ENCODE data around the gene HDAC4. TPM values are rescaled to one million over a fixed set of nuclear protein-coding genes. Genes with fewer than 3 reads are reported as not detected.
A peak's percentile ranks its signal among the peaks of the same experiment; 100 is the strongest.

HDAC4 gene
- total RNA-seq, 1 donor from 2014 or later = 20.4 TPM

DNA sequence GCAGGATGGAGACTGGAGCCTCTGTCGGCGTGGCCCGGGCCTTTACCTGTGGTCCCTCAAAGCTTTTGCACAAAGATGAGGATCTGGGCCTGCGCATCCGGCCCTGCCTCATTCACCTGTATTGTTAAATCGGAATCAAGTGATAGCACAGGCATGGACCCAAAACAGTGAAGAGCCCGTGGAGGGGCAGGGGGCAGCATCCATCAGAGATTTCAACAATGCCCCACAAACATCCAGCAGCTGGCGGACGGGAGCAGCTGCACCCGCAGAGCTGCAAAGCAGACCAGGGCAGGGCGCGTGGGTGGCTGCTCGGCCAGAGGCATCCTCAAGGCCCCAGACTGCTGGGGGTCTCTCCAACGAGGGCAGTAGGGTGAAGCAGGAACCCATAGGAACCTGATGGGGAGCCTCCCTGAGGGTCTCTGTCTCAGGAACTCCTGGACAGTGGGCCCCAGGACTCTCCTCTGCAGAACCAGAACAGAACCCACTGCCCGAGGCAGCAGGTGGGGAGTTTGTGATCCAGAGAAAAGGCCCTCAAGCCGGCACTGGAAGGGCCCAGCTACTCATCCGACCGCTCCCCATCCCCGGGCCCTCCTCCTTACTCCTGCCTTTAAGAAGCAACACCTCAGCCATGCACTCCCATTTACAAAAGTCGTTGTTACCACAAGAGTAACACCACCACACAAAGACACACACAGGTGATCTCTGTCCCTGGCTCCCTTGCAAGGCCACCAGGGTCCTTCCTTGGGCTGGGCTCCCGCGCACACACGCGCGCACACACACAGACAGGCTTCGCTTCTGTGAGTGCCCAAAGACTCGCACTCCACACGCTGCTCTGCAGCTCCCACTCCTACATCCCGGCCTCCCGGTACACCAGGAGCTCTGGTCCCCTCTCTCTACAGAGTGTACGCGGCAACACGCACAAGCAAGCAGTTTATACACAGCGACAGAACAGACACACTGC lies 28.8 kb downstream of the HDAC4 start:
- FAIRE-seq (no peak), DNase-seq (ENCODE audit: low spot score in 2 of 2) (no peak)

DNA sequence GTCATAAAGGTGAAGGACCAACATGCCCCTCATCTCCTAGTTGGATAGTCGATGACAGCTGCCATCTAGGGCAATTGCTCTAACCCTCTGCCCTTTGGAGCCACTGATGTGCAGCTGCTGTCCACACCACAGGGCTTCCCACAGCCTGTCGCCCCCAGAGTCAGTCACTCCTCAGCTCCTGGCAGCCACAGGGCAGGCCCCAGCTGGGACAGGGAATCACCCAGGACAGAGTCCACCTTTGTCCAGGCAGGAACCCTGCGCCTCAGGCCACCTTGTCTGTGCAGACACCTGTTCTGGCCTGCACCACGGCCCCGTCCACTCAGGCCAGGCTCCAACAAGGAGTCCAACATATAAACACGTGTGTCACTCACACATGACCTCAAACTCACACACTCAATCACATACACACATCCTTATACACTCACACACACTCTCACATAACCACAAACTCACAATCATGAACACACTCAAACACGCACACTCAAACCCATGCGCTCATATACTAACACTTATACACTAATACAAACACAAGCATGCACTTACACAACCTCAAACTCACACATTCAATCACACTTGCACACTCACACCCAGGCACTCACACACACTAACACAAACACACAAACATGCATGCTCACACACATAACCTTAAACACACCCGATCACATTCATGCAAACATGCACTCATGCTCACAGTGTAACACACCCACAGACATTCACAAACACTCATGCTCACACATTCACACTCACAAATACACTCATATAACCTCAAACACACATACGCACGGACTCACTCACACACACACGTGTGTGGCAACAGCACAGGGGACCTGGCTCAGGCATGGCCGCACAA lies 29.7 kb downstream of the HDAC4 start:
- DNase-seq (ENCODE audit: low spot score in 2 of 2) = no peak
- no peak for FAIRE-seq

DNA sequence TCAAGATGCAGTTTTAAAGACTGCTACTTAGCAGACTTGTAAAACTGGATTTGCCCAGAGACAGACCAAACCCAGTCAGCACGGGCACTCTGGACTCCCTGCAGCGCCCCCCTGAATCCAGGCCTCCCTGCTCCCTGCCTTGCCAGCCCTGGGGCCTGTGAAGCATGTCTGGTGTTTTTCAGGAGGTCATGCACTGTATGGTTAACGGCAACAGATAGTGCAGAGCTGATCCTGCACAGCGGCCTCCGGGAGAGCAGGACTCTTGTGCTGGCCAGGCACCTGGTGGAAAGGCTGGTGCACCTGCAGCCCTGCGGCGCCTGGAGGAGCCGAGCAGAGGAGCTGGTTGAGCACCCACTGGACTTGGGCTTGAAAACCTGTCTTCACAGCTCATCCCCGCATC lies 30.4 kb downstream of the HDAC4 start:
- DNase-seq (ENCODE audit: low spot score in 2 of 2) (no peak), FAIRE-seq (no peak)

DNA sequence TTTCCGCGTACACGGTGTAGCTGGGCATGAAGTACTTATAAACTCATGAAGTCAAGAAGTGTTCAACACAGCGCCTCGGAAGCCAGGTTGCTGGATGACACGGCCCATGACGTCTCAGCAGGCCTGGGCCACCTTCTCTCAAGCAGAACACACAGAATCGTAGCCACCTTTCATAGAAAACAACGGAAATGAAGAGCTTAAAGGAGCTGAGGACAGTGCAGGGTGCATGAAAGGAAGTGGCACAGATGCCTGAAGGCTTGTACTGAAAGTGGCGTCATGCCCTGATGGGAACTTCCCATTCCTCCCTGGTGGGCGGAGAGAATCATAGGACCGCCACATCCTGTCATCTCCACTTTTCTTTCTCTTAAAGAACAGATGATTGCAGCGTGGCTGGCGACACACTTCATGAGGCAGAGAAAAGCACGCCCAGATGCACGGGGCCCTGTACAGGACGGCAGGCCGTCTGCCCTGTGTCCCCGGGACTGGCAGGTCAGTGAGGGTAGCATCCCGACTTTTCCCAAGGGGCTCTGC lies 31.1 kb downstream of the HDAC4 start:
- FAIRE-seq = no peak

DNA sequence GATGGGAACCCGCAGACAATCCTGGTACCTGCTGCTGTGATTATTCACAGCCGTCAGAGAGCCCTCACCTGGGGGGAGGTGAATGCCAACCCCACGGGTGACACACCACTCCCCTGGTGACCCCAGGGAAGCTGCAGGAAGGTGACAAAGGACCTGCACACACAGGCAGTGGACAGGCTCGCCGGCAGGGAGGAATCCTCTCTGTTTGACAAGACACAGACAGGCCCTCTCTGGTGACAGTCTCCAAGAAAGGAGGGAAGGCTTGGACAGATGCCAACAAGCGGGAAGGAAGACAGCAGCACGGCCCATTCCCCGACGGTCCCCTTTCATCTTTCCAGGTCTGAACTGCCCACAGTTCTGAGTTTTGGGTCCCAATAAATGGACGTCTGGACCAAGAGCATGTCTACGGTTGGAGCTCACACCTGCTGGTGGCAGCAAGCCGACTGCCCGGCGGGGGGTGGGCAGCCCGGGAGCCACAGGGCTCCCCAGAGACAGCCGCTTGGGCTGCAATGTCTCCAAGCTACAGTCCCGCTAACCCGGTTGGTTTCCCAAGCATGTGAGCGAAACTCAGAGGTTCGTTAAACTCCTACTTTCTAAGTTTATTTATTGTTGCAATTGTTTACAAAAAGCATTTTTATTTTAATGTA lies 31.8 kb downstream of the HDAC4 start:
- no peak for DNase-seq (ENCODE audit: low spot score in 2 of 2)
- FAIRE-seq = no peak

More for the DNA sequence above, 31.1 kb downstream of the HDAC4 start:
- DNase-seq (ENCODE audit: low spot score in 2 of 2) = peak in 1 of 2 donors; percentile 64

DNA sequence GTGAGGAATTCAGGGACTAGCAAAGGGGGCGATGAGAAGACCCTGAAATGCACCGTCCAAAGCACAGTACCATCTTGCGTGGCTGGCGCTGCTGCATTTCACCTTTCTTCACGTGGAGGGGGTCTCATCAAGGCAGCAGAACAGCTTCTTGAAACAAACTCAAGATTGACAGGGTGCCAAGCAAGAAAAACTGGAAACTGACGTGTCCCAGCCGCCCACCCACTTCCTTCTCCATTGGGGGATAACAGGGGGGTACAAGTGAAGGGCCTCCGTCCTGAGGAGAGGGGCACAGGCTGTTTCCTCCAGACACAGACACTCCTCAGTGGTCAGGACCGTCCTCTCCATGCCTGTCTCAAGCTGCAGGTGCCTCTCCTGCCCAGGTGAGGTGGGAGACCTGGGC lies 32.5 kb downstream of the HDAC4 start:
- no peak for DNase-seq (ENCODE audit: low spot score in 2 of 2)
- no peak for FAIRE-seq

DNA sequence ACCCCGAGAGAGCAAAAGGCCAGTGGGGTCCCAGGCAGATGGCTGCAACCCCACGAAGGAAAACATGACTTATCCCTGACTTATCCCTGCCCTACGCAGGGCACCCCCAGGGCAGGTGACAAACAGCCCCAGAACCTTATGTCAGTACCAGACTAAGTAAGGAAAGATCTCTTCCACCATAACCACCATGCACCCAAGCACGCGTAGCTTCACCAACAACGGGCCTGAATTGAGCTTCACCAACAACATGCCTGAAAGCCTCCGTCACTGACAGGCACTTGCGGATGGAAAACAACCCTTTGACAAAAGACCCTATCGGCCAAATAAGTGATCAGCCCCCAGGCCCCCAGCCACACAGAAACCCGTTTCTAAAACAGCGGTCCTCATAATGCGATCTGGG lies 34.1 kb downstream of the HDAC4 start:
- no peak for FAIRE-seq
- DNase-seq (ENCODE audit: low spot score in 2 of 2) = no peak

DNA sequence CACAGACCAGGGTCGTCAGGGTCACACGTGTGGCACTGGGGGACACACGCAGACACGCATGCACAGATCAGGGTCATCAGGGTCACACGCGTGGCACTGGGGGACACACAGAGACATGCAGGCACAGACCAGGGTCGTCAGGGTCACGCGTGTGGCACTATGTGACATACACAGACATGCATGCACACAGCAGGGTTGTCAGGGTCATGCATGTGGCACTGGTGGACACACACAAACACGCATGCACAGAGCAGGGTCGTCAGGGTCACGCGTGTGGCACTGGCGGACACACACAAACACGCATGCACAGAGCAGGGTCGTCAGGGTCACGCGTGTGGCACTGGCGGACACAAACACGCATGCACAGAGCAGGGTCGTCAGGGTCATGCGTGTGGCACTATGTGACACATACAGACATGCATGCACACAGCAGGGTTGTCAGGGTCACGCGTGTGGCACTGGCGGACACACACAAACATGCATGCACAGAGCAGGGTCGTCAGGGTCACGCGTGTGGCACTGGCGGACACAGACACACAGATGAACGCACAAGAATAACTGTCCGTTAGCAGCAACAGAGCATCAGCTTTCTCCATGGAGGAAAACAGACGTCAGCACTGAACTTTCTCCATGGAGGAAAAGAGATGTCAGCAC lies 34.9 kb downstream of the HDAC4 start:
- FAIRE-seq (no peak), DNase-seq (ENCODE audit: low spot score in 2 of 2) (no peak)

DNA sequence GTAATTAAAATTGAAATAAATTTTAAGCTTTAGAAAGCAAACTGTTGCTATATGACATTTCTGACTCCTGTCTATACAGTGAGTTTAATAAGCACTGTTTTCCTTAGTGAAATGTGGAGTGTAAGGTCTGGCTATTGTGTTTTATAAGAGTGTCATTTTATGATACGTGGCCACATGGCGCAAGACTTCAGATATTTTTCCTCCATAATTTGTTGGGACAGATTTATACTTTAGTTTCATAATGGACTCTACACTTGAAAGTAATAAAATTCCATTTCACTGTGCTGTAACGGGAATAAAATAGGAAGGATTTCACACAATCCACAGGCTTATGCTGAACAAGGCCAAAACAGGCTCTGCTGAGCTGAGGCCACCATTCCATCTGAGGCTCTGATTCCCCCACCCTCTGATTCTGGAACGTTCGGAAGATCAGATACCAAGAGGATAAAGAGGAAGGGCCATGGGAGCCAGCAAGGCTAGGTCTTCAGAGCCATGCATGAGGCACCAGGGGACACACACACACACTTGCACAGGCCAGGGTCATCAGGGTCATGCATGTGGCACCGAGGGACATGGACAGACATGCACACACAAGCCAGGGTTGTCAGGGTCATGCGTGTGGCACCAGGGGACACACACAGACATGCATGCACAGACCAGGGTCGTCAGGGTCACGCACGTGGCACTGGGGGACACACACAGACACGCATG lies 35.6 kb downstream of the HDAC4 start:
- DNase-seq (ENCODE audit: low spot score in 2 of 2) (no peak), FAIRE-seq (no peak)

DNA sequence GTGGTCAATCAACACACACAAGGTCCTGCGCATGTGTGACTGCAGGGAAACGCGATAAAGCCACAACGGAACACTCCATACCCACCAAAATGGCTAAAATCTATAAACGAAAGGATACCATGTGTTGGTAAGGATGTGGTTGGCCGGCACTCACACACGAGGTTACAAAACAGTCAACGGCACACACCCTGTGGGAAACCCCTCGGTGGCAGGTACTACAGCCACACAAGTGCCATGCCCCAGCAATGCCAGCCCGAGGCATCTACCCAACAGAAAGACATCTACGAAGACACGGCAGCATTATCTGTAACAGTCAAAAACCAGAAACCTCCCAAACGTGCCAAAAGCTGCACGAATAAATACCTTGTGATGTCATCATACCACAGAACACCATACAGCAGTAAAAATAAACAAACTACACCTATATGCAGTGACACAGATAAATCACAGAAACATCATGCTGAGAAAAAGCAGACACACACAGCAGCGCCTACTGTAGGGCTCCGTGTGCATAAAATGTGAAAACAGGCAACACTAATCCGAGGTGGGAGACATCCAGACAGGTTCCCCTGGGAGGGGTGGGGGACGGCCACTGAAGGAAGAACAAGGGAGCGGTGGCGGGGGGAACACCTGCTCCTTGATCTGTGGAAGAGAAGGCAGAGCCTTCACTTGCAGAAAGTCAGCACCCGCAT lies 36.7 kb downstream of the HDAC4 start:
- no peak for DNase-seq (ENCODE audit: low spot score in 2 of 2)
- FAIRE-seq = no peak

DNA sequence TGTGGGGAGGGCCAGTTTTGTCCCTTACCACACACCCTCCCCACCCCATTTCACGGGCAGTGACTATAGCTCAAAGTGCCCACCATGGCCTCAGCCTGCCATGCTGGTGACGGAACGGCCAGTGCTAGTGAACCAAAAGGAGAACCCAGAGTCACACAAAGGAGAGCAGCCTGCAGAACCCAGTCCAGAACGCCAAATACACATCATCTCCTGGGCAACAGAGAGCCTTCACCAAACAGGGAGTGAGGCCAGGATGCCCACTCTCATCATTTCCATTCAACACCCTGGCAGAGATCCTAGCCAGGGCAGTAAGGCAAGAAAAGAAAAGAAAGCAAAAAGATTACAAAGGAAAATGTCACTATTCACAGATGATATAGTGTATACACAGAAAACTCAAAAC lies 38.3 kb downstream of the HDAC4 start:
- FAIRE-seq (no peak), DNase-seq (ENCODE audit: low spot score in 2 of 2) (no peak)

DNA sequence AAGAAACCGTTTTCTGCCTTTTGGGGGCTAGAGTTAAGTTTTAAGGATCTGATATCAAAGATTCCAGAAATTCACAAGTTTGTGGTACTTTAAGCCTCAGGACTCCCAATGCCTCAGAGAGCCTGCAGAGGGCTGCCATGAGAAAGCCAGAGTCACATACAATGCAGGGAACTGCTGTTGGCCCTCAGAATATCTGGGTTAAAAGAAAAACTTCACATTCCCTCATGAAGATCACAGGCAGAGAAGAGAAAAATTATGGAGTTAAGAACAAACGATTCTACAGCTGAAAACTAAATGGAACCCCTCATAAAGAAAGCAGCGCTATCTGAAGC lies 39.5 kb downstream of the HDAC4 start:
- FAIRE-seq (no peak), DNase-seq (ENCODE audit: low spot score in 2 of 2) (no peak)

DNA sequence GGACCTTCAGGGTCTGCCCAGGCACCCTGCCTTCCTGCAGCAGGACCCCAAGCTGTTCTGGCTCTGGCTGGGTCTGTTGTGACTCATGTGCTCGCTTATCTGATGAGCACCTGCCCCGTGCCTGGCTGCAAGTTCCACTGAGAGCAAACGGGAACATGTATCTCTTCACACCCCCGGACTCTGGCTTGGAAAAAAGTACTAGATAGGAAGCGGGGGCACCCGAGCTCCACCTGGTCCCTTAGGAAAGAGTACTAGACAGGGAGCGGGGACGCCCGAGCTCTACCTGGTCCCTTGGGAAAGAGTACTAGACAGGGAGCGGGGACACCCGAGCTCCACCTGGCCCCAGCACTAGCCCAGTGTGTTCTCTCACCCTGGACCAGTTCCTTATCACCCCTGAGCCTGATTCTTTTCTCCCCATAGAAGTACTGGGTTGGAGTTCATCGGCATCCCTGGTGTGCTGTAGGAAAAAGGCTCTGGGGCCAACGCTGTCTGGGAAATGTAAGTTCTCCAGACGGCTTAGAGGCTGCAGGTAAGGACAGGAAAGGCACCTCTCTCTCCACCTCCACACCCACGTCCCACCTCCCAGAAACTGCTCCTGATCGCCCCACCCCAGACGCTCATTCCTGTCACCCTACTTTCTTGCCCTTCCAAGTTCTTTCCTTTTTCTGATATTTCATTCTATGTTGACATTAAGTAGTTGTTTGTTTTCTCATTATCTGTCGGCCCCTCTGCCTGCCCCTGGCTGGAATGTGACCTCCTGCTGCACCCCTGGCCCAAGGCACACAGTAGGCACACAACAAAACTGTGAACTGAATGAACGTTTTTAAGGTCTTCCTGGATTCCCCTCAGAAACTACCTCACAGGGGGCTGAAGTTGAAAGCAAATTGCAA lies 40.2 kb downstream of the HDAC4 start:
- no peak for FAIRE-seq
- DNase-seq (ENCODE audit: low spot score in 2 of 2) = no peak

DNA sequence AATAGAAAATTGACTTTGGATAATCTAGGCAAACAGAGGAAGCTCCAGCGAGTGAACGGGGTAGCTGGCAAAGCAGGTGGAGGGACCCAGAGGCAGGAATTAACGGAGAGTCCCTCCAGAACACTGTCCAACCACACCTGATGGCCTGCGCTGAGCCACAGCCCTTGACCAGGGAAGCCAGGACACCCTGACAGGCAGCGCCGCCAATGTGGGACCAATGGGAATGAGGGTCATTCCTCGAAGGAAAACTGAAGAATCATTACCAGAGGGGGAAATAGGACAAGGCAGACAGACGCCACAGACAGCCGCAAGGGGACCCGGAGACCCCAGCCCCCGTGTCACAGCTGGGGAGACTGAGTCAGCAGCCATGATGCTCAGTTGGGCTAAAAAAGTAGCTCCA lies 40.8 kb downstream of the HDAC4 start:
- FAIRE-seq = no peak
- DNase-seq (ENCODE audit: low spot score in 2 of 2) = no peak

DNA sequence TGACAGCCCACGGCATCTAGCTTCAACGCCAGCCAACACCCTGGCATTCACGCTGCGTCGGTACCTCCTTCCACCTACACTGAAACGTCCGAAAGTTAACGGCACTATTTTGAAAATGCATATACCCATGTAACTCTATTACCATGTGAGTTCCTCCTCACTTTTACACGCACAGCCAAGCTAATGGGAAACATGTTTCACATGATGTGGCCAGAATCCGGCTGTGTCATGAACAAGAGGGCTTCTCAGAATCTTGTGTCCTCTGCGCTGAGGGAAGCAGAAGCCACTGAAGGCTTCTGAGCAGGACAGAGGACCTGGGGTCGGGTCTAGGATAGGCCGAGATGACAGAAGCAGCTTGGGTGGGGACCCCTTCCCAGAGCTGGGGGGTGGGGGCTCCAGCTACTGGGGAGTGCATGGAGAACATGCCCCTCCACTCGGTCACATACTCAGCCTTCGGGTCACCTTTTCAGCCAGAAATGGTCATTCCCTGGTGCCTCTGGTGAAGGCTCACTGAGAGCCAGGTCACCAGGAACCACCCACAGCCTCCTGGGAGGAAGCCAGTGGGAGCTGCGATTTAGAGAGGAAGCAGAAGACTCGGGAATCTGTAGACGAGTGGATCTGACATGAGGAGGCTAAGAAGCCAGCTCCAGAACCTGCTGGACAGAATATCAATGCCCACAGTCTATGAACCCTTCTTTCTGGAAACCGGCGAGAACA lies 41.5 kb downstream of the HDAC4 start:
- DNase-seq (ENCODE audit: low spot score in 2 of 2) (no peak), FAIRE-seq (no peak)

DNA sequence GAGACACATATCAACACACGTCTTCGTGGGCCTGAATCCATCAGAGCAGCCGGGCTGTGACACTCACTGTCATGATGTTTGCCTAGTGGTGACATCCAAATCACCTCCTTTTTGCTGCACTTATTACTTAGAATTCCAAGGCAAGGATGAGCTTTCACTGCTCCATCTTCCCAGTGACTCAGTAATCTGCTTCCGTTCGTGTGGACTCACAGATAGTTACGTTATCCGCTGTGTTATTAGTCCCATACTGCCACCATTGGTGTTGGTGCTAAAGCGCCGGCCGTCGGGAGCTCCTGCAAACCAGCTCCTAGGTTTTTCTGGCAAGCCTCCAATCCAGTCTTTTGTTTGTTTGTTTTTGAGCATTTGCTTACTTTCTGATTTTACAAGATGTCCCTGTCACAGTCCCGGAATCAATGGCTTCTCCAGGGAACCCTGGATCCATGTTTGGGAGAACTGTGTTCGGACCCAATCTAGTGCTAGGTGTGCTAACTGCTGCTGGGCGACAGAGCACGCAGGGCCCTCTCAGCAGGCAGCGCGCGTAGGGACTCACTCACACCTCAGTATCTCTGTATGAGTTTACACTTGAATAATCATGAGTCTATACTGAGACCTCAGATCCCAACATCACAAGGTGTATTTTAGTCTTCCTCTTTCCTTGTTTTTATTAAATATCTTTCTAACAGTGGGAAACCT lies 42.6 kb downstream of the HDAC4 start:
- DNase-seq (ENCODE audit: low spot score in 2 of 2) (no peak), FAIRE-seq (no peak)

DNA sequence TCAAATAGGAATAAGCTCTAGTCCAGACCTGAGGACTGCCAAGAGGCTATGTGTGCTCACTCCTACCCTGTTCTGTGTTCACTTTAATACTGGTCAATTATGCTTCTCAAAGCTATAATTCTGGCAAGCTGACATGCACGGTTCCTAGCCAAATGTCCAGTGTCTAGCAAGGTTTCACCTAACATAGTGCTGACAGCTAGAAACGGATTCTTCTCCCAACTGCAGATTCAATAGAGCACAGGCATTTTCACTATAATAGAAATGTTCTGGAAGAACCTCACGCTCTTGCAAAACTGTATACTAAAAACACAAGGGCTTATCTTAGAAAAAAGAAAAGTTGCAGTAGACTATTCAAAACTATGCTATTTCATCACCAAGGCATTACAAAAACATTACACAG lies 45.1 kb downstream of the HDAC4 start:
- DNase-seq (ENCODE audit: low spot score in 2 of 2) = no peak
- FAIRE-seq = no peak
